NCI-H2171 (cell line): ENCODE measurements around the gene TRDN.
"Not testable (repeated sequence)": the region's sequence is repeated elsewhere in the genome, so short reads cannot be mapped to it uniquely, and the experiment has no call there.

ENCODE experiments used
- DNase-seq: peaks from one replicate; lab custom pipeline; 2025; lab: John Stamatoyannopoulos, UW

The TRDN gene

GRCh38 chr6:123507582-123507981 is 129.2 kb downstream of the TRDN start:
- no peak for DNase-seq

DNA sequence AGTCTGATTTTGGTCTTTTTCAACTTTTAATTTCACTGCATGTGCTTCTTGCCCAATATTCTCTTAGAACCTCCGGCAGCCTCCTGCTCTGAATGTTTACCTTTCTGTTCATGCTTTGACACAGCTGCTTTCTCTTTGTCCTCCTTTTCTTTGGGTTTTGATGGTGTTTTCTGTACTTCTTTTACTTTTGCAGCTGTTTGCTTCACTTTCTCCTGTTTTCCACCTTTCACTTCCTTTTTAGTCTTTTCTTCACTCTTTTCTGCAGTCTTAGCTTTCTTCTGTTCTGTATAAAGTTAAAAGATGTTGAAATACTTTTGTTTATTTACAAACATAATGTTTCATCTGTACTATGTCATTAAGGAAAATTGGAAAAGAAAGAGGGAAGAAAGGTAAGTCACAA is 133.1 kb downstream of the TRDN start:
- DNase-seq, result no peak

DNA sequence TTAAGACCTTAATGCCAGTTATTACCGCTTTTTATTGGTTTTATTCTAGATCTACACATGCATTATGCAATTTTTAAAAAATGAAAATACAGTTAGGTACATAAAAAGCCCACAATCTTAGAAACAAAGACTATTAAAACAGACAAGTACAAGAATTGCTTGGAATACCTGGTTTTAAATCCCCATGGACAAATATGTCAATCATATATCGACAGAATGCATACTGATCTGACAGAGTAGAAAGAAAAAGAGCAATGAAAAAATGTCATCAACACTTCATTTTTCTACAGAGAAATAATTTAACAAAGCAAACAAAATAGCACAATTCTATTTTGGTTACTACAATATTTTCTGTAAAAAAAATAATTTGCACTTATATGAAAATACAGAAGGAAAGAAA is 139.7 kb downstream of the TRDN start:
- no peak for DNase-seq

DNA sequence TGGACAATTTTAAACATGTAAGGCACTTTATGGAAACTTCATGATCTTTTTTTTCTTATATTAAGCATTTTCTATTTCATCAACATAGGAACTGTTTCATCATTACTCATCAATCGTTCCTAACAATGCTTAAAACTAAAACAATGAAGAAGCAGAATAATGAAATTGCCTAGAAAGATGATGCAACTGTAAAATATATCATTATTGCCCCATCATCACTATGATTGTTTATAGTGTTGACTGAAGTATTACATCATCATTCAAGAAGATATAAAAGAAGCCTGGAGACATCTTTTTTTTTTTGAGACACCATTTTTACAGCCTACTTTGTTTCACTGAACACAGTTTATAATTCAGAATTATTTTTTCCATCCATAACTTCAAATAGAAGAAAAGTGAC is 147.2 kb downstream of the TRDN start:
- no peak for DNase-seq

- no peak for DNase-seq
These were observed 155.8 kb downstream of the TRDN start for GRCh38 chr6:123480986-123481385.

DNA sequence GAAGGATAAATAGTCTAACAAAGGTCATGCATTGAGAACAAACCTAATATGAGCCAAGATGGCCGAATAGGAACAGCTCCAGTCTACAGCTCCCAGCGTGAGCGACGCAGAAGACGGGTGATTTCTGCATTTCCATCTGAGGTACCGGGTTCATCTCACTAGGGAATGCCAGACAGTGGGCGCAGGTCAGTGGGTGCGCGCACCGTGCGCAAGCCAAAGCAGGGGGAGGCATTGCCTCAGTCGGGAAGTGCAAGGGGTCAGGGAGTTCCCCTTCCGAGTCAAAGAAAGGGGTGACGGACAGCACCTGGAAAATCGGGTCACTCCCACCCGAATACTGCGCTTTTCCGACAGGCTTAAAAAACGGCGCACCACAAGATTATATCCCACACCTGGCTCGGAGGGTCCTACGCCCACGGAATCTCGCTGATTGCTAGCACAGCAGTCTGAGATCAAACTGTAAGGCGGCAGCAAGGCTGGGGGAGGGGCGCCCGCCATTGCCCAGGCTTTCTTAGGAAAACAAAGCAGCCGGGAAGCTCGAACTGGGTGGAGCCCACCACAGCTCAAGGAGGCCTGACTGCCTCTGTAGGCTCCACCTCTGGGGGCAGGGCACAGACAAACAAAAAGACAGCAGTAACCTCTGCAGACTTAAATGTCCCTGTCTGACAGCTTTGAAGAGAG is 164.6 kb downstream of the TRDN start:
- not testable (repeated sequence) for DNase-seq

DNA sequence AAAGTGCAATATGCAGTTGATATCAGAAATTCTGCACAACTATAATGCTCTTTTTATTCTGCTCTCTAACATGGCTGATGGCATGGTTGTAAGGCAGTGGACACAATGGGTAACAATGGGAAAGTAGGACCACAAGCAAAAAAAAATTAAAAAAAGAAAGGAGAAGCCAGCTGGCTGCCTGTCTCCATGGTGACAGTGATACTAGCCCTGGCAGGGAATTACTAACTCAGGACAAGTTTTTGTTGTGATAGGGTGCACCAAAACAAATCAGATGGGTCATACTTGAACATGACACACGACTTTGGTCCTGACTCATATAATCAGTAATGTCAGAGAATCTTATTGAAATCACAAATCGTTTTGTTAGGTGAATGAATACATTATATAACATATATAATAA is 169.4 kb downstream of the TRDN start:
- no peak for DNase-seq

DNA sequence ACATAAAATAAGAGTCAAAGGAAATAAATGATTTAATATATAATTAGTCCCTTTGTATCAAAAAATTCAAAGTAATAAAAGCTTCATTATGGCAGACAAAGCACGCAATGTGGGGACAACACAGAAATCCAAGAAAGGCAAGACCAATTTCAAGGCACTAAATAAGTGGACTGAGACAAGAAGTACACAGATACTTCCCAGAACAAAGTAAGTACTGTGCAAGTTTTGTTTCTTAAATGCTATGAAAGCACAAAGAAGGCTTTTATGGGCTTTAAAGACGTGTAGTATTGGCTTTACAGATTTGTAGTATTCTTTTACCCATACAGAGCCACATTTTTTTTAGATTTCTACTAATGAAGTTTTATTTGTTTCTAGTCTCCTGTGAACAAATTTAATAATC is 174.6 kb downstream of the TRDN start:
- no peak for DNase-seq

- DNase-seq, result no peak
These were observed 178.5 kb downstream of the TRDN start for GRCh38 chr6:123458218-123458617.

GRCh38 chr6:123456836-123457235 is 179.9 kb downstream of the TRDN start:
- no peak for DNase-seq

- DNase-seq, result no peak
These were observed 182.3 kb downstream of the TRDN start for GRCh38 chr6:123454448-123454847.

- not testable (repeated sequence) for DNase-seq
These were observed 183.7 kb downstream of the TRDN start for GRCh38 chr6:123453071-123453470.

GRCh38 chr6:123448306-123448884 is 188.4 kb downstream of the TRDN start:
- DNase-seq, result no peak

DNA sequence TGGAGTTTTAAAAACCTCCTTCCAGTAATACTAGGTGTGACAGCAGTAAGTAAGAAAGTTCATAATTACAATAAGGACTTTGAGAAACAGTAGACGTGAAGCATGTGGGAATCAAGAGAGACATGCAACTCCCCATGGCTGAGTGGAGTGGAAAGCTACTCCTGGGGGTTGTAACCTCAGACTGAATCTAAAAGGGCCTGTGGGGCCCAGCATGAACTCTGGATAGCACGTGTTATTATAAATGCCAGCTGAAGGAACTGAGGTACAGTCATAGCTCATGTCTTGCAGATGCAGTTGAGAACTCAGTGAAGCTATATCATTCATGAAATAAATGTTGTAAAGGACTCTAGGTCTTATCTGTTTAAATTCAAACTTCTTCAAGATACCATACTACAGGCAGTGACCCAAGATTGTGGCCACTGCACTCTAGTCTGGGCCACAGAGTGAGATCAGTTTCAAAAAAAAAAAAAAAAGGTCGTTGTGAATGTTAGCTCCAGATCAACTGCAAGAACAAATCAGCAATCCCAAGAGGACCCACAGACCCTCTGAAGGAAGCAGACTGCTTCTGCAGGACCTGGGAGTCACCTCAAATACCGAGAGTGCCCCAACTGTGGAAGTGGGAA is 189.3 kb downstream of the TRDN start:
- no peak for DNase-seq

DNA sequence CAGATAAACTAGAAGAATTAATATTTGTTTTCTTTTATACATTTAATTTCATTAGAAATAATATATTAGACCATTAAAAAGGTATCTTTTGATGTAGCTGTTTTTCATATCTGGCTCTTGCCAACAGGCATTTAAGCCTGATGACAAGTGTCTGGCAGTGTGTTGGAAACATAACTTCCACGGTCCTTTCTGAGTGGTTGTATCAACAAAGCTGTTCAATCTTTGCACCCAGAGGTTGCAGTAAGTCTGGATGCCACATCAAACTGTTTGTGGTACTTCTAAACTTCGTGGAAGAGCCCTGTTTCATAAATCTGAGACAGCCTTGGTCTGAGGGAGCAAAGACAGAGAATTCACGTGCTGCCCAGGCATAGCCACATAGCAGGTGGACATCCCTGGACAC is 197.4 kb downstream of the TRDN start:
- DNase-seq, result no peak

GRCh38 chr6:123434186-123434585 is 202.6 kb downstream of the TRDN start:
- DNase-seq, result no peak

DNA sequence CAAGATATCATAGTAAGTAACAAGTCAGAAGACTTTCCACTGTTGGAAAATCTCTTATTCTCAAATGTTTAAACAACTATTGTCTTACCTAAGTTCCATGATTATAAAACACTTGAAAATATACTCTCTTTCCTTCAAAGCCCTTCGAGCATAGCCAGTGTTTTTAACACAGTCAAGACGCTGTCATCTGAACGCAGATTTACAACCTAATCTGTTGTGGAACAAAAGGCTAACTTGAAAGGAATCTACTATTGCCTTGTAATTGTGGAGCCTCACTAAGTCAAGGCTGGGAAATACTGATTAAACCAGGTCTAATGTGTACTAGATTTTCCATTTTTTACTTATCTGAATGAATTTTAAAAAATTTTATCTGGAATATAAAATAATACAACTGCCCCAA is 205.8 kb downstream of the TRDN start:
- no peak for DNase-seq

DNA sequence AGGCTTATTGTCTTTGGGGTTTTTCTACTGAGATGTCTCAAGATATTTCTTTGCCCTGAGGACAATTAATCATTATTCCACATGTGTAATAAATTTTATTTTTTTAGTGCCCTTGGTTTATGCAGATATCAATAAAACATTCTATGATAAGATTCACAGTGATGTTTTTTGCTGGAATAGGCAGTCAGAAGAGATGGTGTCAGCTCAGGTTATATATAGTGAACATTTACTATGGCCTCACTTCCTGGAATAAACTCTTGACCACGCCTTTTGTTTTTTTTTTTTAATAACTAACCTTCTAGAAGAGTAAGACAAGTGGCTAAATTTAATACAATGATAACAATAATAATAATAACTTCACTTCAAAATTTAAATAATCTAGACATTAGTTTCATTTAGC is 209.7 kb downstream of the TRDN start:
- DNase-seq, result no peak

DNA sequence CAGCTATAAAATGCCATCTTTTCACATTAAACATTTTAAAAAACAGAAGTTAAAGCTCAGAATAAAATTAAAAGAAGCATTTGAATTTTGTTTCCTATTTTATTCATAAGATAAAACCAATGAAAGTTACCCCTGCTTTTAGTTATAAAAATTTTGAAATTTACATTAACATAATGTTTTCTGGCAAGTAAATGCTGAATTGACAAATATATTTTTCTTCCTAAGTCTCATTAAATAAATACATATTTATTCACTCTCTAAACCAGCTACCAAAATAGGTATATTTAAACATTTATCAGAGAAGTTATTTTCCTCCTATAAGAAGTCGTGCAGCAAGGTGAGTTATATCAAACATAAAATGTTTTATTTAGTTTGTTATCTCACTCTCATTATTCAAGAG is 213.6 kb downstream of the TRDN start:
- DNase-seq, result no peak

DNA sequence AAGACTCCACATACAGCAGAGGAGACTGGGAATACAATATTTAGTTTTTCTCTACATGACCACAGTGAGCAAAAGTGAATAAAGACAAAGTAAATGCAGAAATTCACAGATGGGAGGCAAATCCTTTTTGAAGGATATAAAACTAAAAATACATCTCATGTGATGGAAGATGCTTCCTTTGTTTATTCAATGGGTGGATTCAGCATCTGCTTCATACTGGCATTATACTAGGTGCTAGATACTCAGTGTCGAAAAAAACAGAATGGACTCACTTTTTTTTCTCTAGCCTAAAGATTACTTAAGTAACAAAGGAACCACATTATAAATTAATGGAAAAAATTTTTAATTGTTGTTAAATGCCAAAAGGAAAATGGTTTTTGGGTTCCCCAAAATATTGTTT is 216.2 kb downstream of the TRDN start:
- DNase-seq, result no peak

GRCh38 chr6:123418071-123418470 is 218.7 kb downstream of the TRDN start:
- DNase-seq, result no peak

DNA sequence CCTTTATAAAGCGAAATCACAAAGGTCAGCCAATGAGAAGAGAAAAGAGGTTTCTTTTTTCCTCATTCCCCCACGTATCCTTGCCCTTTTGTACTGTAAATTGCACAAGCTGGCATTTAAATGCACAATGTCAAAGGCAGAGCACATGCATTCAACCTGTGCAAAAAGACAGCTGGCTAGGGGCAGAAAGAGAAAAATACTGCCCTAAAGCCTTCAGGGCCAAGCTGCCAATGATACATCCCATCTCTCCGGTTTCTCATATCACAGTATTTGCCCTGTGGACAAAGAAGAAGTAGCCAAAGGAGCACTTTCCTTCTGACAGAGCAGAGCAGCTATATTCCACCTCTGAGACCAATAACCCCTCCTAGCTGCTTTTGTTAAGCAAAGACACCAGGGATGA is 219.2 kb downstream of the TRDN start:
- DNase-seq, result no peak

DNA sequence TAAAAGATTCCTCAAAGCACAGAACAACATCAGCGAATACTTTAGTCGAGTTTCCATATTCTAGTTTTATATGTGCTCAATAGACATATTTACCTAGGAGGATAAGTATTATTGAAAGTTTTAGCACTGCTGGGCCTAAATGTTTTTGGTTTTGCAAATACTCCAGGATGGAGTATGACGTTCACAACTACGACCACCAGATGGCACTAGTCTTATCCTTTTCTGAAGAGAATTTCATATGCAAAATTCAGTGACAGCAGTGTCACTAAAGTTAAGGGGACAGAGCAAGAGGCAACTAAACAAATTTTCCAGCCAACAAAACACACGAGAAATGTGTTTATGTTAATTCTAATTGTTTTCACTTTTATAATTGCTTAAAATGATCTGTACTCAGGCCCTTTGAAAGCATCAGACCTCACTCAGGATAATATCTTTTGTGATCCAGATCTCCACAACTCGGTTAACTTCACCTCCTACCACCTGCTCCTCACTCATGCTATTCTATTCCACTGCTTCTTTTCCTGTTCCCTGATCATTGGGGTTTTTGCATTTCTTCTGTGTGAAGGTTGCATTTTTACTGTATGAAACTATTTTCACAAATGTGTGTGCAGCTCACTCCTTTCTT is 220.8 kb downstream of the TRDN start:
- DNase-seq, result peak; percentile 60
